HG03342 (cell line): ENCODE results near the gene NFIA.
"Not testable (repeated sequence)": the region's sequence is repeated elsewhere in the genome, so short reads cannot be mapped to it uniquely, and the experiment has no call there.

Experiments used
- ATAC-seq: cut with Tn5 transposase; IDR thresholded peaks from one replicate; pipeline ENCODE4 v1.9.1; 2021; ENCODE audit warnings: mild to moderate bottlenecking, moderate library complexity; ENCODE audit not compliant: unreplicated experiment

The NFIA gene

DNA sequence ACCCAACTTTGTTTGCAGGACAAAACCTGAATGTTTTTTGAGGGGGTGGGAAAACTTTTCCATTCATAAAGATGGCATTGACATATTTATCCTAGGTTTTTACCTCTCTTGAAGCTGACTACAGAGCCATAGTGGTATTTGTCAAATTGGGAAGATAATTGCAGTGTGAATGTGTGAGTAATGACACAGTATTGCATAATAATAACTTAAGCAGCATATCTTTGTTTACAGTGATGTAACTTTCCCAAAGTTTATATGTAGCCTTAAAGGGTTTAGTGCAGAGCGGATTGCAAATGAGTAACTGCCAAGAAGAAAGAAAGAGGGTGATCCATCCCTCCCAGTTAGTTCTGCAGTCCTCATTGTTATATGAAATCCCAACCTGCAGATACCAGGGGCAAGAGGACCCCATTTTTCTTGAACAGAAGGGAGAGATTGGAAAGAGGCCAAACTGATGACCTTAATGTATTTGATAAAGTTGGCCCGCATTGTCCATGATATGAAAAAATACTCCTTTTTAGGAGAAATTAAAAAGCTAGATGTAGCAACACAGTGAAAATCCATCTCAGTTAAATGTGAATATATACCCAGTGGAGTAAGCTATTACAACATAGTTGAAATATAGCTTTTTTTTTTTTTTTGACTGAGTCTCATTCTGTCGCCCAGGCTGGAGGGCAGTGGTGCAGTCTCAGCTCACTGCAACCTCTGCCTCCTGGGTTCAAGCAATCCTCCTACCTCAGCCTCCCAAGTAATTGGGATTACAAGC is 23.7 kb upstream of the NFIA start:
- no peak for ATAC-seq

DNA sequence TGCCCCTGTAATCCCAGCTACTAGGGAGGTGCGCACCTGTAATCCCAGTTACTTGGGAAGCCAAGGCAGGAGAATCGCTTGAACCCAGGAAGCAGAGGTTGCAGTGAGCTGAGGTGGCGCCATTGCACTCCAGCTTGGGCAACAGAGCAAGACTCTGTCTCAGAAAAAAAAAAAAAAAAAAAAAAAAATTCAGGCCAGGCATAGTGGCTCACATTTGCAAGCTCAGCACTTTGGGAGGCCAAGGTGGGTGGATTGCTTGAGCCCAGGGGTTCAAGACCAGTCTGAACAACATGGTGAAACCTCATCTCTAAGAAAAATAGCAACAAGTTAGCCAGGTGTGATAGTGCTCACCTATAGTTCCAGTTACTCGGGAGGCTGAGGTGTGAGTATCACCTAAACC is 20.8 kb upstream of the NFIA start:
- not testable (repeated sequence) for ATAC-seq

DNA sequence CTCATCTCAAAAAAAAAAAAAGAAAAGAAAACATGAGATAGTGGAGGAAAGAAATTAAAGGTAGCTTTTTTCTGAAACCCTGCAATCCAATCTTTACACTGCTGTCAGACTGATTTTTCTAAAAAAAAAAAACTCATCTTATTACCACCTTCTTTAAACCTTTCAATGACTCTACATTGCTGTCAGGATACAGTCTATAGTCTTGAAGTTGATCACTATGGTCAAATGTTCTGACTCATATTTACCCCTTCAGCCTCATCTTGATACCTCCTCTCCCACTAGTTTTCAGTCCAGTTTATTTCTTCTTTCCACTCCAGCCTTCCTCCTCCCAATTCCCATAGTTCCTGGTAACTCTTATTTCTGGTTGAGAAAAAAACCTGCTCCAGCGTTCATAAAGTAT is 17.7 kb upstream of the NFIA start:
- no peak for ATAC-seq

DNA sequence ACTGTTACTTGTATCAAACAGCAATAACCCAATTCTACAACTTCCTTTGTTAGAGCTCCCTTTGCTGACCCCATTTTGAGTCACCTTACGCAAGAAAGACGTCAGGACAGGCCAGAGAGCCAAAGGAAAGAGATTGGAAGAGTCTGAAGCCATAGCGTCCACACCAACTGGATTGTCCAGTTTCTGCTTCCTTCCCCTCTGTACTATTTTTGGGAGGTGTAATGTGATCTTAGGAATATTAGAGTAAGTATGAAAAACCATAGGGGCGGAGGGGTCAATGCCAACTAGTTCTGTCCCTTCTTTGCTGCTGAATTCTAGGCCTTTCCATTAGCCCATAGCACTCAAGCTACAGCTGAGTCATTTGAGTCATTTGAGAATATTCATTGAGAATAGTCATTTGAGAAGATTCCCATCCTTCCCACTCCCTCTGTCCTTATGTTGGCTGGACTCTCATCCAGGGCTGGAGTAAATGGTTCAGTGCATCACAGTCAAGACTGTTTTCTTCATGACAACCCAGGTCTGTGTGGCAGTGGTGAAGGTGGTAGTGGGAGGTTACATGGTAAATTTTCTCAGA is 14.8 kb upstream of the NFIA start:
- no peak for ATAC-seq

DNA sequence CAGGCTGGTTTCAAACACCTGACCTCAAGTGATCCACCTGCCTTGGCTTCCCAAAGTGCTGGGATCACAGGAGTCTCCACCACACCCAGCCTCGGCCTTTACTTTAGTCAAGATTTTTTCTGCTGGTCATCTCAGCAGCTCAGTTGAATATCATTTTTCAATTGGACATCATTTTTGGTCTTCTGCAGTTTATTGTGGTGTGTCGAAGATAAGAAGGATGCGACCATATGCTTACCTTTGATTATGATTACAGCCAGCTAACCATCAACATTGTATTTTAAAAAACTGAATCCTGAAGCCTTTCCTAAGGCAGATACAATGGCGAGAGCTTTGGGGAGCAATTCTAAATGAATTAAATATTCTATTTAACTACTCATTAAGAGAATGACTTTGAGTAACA is 12.3 kb upstream of the NFIA start:
- no peak for ATAC-seq

DNA sequence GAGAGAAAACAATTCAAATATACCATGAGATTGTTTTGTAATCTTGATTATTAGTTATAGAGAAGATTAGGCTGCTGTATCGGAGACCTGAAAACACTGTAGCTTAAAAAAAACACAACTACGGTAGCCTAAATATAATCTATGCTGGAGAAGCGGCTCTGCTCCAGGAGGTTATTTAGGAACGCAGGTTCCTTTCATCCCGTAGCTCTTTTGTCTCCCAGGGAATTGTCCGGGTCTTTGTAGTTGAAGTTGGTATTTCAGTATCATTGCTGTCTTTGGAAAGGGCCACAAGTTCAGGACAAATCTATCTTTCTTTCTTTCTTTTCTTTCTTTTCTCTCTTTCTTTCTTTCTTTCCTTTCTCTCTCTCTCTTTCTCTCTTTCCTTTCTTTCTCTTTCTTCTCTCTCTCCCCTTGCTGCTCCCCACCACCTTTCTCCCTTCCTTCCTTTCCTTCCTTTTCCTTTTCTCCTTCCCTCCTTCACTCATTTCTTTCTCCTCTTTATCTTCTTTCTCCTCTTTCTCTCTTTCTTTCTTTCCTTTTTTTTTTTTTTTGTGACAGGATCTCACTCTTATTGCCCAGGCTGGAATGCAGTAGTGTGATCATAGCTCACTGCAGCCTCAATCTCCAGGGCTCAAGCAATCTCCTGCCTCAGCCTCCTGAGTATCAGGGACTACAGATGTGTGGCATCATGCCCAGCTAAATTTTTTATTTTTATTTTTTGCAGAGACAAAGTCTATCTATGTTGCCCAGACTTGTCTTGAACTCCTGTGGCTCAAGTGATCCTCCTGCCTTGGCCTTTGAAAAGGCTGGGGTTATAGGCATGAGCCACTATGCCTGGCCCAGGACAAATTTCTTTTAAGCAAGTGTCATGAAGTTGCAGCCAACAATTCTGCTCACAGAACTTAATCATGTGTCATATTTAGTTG is 10.9 kb upstream of the NFIA start:
- no peak for ATAC-seq

DNA sequence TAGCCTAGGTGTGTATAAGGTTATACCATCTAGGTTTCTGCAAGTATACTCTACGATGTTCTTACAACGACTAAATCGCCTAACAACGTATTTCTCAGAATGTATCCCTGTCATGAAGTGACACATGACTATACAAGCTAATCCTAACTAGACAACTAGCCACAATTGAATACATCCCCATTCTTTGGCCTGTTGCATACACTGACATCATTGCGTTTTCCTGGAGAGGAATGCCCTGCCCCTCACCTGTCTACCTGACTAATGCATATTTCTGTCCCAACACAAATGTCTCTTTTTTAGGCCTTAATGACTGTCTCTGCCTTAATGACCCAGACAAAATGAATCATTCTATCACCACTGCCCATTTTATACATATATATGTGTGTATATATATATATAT is 8.5 kb upstream of the NFIA start:
- ATAC-seq: no peak

DNA sequence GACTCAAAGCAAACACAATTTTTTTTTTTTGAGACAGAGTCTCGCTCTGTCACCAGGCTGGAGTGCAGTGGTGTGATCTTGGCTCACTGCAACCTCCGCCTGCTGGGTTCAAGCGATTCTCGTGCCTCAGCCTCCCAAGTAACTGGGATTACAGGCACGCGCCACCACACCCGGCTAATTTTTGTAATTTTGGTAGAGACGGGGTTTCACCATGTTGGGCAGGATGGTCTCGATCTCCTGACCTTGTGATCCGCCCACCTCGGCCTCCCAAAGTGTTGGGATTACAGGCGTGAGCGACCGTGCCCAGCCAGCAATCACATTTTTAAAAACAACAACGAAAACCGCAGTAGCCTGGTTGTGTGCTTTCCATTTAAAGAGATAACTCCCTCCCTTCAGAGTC is 6.5 kb upstream of the NFIA start:
- ATAC-seq: not testable (repeated sequence)

DNA sequence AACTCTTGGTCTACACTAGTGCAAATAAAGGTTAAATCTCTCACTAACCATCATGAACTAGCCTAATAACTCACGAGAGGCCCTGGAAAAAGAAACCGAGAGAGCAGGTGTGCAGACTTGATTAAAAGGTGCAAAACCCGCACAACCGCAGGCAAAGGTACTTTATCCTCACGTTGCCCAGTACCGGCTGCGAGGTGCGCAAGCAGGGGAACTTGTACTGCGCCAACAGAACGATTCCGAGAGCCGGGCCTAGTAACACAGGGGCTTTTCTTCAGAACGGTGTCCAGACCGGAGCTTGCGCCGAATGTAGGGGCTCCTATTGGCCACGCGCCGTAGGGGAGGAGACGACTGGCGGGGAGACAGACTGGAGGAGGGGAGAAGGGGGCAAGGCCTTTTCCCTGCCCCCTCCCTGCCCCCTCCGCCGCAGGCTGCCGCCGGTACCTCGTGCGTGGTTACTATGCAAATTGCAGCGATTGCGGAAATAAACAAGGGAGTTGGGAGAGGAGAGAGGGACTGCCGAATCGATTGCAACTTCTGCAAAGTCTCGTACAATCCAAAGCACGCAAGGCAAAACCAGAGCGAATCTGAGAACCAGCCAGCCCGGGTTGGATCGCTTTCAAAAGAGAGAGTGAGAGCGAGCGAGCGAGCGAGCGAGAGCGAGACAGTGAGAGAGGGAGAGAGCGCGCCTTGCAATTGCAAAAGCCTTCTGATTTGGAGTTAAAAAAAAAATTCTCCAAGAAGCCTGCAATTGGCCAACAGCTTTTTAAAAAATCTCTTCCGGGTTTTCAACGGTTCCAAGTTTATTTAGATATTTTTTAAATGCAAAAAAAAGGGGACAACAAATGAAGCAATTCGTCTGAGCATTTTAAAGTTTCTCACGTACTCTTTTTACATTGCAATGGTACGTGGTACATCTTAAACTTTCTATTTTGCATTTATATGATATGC is 5.4 kb upstream of the NFIA start:
- ATAC-seq: peak; percentile 78

DNA sequence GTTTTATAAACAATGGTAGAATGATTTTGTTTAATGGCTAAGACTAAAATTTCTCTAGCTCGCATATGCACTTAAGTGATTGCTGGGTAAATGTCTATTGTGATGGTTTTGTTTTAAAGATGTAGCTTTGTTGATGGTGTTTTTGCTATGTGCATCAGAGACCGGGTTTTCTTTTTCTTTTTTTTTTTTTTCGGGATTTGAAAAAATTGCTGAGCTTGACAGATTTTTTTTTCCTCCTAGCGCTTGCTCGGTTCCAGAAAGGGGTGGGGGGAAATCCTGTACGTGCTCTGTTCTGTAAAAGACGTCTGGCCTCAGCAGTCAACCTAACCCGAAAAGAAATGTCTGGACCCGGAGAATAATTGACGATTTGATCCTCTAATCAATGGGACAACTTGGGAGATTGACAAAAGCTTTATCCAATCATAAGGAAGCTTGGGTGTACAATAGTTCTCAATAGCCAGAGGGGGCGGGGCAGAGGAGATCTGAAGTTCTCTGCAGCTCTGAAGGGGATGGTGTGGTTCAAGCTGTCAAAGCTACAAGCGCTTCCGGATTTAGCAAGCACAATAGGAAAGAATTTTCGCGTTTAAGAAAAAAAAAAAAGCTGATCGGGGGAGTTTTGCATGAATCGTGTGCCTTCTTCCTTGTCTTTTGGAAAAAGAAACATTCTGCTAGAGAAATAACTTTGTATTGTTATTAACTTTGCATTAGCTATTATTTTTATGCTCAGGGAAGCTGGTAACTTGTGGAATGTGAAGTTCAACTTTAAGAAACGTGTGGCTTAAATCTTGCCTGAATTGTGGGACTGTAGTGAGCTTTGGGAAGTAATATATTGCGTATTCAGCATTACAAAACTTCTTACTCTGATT is 4.5 kb upstream of the NFIA start:
- ATAC-seq: peak; percentile 64

DNA sequence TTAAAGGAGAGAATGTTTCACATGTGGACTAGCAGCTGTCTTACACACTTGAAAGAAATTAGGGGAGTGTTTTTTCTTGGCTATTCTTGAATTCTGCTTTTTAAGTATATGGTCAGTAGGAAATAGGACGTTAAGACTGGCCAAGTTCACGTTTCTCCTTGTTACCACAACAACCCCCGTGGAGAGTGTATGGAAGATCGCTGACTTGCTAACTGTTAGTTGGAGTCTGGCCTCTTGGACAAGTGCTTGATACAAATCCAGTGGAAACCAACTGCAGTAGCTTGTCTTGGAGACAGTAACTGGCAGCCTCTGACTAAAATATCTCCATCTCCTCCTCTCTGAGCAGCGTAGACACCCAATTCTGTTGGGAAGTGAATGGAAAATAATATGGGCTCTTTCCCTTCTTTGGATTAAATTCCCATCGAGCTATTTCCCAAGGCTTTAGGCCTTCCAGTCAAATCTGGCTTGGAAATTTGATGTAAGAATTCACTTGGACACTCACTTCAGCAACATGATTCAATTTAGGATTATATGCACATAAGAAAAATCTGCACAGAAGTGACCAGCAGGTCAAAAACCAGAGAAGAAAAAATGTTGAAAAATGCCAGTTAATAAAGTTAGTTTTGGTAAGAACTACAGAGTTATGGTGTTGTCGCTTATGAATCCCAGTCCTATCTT is 3.6 kb upstream of the NFIA start:
- ATAC-seq: no peak

DNA sequence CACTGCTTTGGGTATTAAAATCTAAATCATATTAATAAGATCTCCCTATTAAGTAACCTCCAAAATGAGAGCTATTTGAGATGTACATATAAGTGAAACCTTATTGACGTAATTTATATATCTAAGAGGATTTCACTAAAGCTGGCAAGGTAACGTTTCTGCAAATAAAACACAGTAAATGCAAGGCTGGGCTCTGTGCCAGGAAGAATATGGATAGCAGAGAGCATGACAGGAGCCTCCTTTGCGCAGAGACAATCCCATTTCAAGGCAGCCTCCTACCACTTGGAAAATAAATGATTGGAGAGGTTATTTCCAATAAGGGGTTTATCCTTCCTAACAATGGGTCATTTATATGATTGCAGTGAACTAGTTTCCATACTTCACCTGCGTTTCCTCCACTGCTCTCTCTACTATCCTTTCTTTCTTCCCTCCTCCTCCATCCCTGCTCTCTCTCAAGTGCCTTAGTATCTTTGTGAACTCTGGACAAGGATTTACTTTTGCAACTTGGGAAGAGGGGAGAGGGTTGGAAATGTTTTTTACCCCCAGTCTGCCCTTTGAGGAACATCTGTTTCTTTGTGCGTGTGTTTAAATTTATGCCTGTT is 3.0 kb upstream of the NFIA start:
- no peak for ATAC-seq

DNA sequence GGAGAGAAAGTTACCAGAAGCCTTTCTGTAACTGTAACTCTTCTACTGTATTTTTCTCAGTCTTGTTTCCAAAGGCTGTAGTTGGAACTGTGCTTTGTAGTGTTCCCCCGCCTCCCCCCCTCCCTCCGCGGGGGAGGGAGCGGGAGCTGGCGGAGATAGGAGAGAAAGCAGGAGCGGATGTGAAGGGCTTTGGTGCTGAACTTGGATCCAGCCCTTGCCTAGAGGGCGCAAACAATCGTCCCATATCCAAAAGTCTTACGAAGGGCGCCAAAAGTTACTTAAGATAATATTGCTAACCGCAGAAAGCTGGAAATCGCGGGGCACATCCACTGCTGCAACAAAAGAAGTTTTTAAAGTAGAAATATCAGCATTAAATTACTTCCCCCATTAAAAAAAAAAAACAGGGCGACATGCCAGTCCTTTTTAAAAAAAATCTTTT is 2.4 kb upstream of the NFIA start:
- no peak for ATAC-seq

DNA sequence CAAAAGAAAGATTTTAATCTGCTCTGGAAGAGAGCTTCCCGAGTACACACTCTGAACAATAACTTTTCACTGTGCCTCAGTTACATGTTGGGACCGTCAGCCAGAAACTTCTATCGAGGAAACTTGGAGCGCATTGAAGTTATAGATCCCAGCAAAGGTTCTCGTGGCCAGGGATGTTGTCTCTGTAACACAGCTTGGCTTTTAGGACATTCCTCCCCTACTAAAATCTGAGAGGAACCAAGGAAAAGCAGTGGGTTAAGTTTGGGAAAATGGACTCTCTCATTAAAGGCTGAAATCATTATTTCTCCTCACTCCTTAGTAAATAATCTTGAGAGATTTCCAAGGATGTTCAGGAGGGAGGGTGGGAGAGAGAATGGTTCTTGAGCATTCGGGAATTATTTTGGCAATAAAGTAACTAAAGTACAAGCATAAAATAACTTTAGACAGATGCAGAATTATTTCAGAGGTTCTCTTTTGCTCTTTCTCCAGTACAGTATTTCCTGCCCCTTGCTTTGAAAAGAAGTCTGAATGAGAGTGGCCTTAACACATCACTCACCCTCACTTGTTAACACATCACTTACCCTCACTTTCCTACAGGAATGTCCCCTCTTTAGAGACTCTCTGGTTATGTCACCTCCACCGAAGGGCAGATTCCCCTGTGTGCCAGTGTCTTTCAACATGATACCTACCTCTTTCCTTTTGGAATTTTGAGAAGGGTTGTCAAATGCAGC is 1.8 kb upstream of the NFIA start:
- ATAC-seq: no peak

DNA sequence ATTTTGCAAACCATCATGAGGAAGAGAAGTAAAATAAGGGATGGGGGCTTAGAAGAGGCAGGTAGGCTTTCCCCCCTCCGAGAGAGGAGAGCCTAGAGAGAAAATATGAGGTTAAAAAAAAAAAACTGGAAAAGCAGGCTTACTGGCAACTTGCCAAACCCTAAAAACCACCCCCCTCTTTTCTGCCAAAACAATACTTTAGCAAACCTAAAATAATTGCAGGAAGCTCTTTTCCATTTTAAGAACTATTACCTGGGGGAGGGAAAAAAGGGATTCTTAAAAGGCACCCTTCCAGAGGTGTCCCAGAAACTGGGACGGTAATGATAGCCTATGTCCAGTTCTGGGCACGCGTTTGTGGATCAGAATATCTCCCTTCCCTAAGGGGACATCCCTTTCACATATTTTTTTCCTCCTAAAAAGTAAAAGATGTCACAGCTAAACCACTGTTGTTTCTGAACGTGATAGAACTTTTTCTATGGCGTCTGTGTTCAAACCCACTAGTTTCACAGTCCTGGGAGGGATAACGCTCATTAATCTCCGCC is 1.1 kb upstream of the NFIA start:
- no peak for ATAC-seq

DNA sequence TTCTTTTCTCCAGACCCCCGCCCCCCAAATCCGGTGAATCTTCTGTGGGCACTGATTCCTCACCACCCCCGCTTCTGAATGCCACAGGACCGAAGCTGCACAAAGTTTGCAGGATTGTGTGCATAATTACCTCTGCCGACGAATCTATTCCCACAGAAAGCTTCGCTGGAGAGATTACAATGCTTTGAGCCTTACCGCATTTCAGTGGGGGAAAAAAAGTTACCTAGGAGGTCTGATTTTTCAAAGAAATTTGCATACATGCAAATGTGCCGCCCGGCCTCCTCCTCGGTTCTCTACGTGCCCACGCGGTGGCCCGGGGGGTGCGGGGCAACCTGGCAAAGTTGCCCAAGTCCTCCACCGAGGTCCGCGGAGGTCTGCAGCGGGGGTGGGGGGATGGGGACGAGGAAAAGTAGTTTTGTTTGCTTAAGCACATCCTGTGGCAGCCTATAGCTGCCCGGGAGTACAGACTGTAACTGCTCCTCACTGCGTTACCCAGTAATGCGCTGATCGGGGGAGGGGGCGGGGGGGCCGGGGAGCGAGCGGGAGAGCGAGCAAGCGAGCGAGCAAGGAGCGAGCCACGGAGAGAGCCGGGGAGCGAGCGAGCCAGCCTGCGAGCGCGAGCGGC is 563 bp upstream of the NFIA start:
- no peak for ATAC-seq
